ENCODE data around the gene ENPEP.

Gene ENPEP

DNA sequence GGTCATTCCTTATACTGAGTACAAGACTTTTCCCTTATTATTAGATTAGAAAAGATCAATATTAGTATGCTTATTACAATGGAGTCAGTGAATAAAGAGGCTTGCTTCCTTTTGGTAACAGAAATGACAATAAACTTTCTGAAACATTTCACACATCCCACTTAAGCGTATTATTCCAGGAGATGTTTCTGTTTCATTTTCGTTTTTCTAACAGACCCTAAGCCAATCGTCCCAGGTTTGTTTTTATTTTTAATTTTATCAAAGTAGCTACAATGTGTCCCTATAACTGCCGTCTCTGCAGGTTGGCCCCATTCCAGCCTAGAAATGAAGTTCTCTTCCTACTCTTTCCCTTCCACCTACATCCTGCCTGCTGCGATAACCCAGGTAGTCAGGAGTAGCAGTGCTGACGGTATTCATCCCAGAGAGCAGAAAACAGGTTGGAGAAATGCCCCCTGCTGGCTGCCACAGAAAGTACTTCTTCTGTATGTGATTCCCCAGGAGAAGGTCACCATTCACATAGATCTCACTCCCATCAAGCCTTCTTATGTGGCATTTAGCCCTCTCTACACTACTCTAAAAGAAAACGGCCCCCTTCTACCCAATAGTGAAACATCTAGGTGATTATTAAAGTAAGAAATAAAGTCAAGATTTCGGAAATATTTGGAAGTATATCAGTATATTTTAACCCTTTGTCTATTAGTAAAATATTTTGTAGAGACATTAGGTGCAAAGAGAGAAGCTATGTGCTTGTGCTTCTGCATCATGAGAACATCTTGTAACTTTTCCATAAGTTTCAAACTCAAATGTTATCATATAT, 40.4 kb downstream of the ENPEP start:
- Histone ChIP-seq H3K27me3 (replicated peaks; ENCODE audit: control insufficient read depth, insufficient read depth, low read length) (no peaks in the 10 kb centered on the region), H3K36me3 (ENCODE audit: control insufficient read depth, insufficient read depth, low read length) (no peaks in the 10 kb centered on the region), H3K4me3 (replicated peaks; ENCODE audit: low read depth, low read length) (peak overlapping the region; percentile 77)
- no peak for DNase-seq (ENCODE audit: extremely low read depth, insufficient read length)
- TF ChIP-seq, protein P1, sequence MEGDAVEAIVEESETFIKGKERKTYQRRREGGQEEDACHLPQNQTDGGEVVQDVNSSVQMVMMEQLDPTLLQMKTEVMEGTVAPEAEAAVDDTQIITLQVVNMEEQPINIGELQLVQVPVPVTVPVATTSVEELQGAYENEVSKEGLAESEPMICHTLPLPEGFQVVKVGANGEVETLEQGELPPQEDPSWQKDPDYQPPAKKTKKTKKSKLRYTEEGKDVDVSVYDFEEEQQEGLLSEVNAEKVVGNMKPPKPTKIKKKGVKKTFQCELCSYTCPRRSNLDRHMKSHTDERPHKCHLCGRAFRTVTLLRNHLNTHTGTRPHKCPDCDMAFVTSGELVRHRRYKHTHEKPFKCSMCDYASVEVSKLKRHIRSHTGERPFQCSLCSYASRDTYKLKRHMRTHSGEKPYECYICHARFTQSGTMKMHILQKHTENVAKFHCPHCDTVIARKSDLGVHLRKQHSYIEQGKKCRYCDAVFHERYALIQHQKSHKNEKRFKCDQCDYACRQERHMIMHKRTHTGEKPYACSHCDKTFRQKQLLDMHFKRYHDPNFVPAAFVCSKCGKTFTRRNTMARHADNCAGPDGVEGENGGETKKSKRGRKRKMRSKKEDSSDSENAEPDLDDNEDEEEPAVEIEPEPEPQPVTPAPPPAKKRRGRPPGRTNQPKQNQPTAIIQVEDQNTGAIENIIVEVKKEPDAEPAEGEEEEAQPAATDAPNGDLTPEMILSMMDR (IDR thresholded peaks at IDR 0.05; ENCODE audit: insufficient read depth, low read length, poor library complexity, severe bottlenecking): peak; percentile 84

DNA sequence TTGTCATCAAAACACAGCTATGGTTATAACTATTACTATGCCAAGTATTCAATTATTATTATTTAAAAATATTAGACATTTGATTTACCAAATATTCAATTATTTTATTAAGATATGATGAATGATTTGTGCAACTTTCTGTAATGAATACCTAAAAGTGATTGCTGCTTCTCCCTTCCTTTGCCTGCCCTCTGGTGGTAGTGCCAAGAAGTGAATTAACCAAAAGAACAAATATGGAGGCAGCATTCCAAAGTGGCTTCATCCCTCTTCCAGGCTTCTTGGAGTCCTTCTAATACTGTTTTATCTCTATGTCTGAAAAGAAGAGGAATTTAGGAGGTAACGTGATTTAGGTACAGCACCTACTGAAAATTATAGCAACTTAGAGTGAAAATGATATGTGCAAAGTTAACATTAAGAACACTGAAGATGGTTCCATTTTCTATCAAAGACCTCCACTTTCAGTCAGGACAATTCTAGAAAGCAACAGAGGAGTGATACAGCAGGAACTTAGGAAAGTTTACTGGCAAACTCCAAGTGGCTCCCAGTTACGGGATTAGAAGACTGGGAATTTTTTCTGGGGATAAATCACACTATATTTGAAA, 43.0 kb downstream of the ENPEP start:
- H3K36me3 ChIP-seq (ENCODE audit: control insufficient read depth, insufficient read depth, low read length): no peaks in the 10 kb centered on the region
- TF ChIP-seq, protein P1 (IDR thresholded peaks at IDR 0.05; ENCODE audit: insufficient read depth, low read length, poor library complexity, severe bottlenecking): peak; percentile 81
- no peak overlapping the region for H3K4me3 ChIP-seq (replicated peaks; ENCODE audit: low read depth, low read length)
- no peak for DNase-seq (ENCODE audit: extremely low read depth, insufficient read length)
- H3K27me3 ChIP-seq (replicated peaks; ENCODE audit: control insufficient read depth, insufficient read depth, low read length): no peaks in the 10 kb centered on the region

DNA sequence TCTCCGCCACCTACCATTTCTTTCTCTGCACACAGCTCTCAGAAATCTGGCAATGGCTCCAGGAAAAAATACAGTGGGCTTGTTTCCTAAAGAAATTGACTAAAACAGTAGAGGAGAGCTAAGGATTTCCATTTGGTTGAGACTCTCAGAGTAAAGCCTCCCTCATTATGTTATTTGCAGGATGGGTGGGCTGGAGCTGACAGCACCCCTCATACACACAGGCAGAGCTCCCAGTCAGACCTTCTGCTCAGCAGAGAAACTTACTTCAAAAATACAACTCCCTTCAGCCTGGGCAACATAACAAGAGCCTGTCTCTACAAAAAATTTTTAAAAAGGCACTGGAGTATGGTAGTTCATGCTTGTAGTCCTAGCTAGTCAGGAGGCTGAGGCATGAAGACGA, 44.9 kb downstream of the ENPEP start:
- Histone ChIP-seq H3K4me3 (replicated peaks; ENCODE audit: low read depth, low read length) (no peak overlapping the region), H3K36me3 (ENCODE audit: control insufficient read depth, insufficient read depth, low read length) (no peaks in the 10 kb centered on the region), H3K27me3 (replicated peaks; ENCODE audit: control insufficient read depth, insufficient read depth, low read length) (no peaks in the 10 kb centered on the region)
- TF ChIP-seq, protein P1 (IDR thresholded peaks at IDR 0.05; ENCODE audit: insufficient read depth, low read length, poor library complexity, severe bottlenecking): no peak
- no peak for DNase-seq (ENCODE audit: extremely low read depth, insufficient read length)

DNA sequence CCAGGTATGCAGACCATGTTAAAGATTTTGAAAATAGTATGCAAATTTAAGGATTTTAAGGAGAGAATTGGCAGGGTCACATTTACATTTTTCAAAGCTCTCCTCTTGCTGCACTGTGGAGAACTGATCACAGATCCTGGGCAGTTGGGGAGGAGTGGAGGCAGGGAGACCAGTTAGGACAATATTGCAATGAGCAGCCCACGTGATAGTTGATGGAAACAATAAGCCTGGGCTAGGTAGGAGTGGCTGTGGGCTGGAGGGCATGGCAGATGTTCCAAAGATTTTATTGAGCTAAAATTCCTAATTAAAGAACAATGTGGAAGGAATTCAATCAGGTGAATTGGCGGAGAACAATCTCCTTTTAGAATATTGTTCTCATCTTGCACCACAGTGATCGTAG, 50.6 kb downstream of the ENPEP start:
- Histone ChIP-seq H3K4me3 (replicated peaks; ENCODE audit: low read depth, low read length) (no peak overlapping the region), H3K27me3 (replicated peaks; ENCODE audit: control insufficient read depth, insufficient read depth, low read length) (no peaks in the 10 kb centered on the region), H3K36me3 (ENCODE audit: control insufficient read depth, insufficient read depth, low read length) (no peaks in the 10 kb centered on the region)
- TF ChIP-seq, protein P1 (IDR thresholded peaks at IDR 0.05; ENCODE audit: insufficient read depth, low read length, poor library complexity, severe bottlenecking): no peak
- DNase-seq (ENCODE audit: extremely low read depth, insufficient read length): no peak

DNA sequence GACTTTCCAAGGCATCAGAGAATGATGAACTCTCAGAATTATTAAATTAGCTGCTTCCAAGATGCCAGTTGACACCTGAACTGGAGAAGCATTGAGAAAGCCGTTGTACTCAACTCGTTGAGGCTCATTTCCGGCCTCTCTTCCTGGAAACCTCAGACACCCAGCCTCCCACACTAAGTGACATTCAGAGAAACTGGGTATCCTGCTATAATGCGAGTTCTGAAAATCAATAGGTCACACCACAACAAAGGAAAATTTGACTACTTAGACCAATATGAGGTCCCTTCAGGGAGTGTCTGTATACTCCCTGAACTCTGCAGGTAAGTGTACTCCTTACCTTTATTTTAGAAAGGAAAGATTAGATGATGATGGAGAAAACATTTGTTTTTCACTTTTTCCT, 51.2 kb downstream of the ENPEP start:
- no peak overlapping the region for H3K4me3 ChIP-seq (replicated peaks; ENCODE audit: low read depth, low read length)
- TF ChIP-seq, protein P1 (IDR thresholded peaks at IDR 0.05; ENCODE audit: insufficient read depth, low read length, poor library complexity, severe bottlenecking): no peak

More for the DNA sequence above, 51.2 kb downstream of the ENPEP start:
- H3K36me3 ChIP-seq (ENCODE audit: control insufficient read depth, insufficient read depth, low read length): no peaks in the 10 kb centered on the region
- no peak for DNase-seq (ENCODE audit: extremely low read depth, insufficient read length)
- H3K27me3 ChIP-seq (replicated peaks; ENCODE audit: control insufficient read depth, insufficient read depth, low read length): no peaks in the 10 kb centered on the region

Measured in GM06990 (cell line).